Measurements from ENCODE around the gene RAB27A. TPM values are rescaled to one million over a fixed set of nuclear protein-coding genes. Genes with fewer than 3 reads are reported as not detected.
"Not testable (repeated sequence)": the region's sequence is repeated elsewhere in the genome, so short reads cannot be mapped to it uniquely, and the experiment has no call there.

Gene RAB27A
- total RNA-seq, 1 donor from 2014 or later, result 7.6 TPM

DNA sequence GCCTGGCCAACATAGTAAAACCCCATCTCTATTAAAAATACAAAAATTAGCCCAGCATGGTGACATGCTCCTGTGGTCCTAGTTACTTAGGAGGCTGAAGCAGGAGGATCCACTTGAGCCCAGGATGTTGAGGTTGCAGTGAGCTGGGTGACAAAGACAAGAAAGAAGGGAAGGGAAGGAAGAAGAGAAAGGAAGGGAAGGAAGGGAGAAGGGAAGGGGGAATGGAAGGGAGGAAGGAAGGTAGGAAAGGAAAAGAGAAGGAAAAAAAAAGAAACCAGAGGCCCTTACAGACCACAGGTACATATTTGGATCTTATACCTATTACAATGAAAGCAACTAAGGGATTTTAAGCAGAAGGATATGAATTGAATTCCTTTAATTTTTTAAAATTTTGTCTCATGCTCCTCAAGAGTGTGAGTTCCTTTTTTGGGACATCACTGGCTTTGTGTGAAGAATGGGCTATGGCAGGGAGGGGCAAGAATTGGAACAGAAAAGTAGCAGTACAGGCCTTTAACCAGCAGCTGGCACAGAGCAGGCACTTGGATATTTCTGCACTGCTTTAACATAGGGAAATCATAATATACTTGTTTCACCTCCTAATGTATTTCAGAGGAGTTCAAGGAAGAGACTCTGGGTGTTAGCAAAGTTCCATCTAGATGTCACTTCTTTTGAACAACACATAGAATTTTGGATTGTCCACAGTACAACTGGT, 7.9 kb downstream of the RAB27A start:
- no peak for DNase-seq

- DNase-seq, result not testable (repeated sequence)
Observed at GRCh38 chr15:55280589-55280988, 9.0 kb downstream of the RAB27A start.

DNA sequence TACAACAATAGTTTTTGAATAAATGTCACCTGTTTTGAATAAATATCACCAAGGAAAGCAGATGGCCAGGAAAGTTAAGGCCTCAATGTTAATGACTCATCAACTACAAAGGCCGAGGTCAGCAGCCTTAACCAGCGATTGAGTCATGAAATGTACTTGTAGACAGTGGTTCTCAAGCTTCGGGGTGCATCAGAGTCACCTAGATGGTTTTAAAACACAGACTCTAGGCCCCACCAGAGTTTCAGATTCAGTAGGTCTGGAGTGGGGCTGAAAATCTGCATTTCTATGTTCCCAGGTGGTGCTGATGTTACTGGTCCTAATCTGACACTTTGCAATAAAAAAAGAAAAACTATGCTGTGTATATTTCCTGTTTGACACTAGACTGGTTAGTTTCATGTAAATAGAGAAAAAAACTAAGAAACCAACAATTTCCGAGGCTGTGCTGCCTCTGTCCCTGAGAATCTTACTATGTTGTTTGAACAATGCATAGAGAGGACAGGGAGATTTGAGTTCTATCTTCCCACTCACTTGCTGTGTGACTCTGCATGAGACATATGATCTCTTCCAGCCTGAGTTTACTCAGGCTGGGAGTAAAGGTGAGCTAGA, 9.8 kb downstream of the RAB27A start:
- no peak for DNase-seq

DNA sequence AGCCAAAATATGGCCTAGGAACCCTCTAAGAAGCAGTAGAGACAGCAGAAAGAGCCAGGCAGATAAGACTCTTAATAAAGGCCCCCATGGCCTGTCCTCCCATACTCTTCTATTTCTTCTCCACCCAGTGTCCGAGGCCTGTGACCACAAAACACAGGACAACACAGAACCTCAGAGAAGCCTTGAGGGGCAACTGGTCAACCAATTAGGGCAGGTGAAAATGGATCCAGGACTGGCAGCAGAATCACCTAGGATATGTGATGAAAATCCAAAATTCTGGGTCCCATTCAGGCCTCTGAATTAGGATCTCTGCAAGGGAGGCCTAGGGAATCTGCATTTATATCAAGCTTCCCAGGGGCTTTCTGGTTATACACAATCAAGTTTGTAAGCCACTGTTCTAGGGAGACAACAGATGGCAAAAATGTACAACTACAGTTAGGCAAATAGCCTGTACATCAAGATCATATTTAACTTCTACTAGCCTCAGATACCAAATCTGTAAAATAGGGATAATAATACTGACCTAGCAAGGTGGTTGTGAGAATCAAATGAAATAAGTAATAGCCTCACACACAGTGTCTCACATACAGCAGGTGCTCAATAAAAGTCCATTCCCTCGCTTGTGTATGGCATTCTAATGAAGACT, 10.4 kb downstream of the RAB27A start:
- no peak for DNase-seq

DNA sequence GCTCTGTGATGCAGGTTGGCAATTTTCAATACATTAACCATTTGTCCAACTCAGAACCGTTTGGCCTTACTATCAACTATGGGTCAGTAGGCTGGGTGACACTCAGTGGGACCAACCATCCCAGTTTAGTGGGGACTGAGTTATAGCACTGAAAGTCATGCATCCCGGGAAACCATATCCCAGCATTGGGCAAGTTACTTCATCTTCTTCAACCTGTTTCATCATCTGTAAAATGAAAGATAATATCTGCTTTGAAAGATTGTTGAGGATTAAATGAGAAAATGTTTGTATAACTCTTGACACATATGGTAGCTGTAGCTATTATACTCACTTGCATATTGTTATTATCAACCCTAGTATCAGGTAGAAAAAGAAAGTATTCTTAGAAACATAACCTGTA, 11.9 kb downstream of the RAB27A start:
- no peak for DNase-seq

DNA sequence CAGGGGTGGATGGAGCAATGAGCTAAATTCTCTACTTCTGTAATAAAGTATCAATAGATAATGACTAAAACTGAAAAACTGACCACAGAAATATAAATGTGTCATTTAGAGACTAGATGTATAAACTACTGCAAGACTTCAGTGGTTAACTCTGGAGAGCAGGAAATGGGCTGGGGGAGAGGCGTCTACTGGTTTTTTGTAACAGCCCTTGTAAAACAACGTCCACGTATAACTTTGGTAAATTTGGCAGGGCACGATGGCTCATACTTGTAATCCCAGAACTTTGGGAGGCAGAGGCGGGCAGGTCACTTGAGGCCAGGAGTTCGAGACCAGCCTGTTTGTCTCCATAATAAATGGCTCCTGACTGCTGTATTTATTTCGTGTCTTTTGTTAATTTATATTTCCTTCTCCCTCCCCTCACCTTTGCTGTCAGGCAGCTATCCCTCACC, 12.5 kb downstream of the RAB27A start:
- no peak for DNase-seq

DNA sequence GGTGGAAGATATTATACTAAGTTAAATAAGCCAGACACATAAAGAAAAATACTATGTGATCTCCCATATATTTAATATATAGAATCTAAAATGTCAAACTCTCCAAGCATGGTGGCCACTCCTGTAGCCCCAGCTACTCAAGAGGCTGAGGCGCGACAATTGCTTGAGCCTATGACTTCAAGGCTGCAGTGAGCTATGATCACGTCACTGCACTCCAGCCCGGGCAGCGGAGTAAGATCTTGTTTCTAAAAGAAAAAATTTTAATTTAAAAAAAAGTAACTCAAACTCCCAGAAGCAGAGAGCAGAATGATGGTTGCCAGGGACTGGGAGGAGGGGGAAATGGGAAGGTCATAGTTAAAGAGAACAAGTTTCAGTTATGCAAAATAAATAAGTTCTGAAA, 13.3 kb downstream of the RAB27A start:
- no peak for DNase-seq

GRCh38 chr15:55270291-55270690, 19.3 kb downstream of the RAB27A start:
- DNase-seq, result no peak

- DNase-seq, result no peak
Observed at GRCh38 chr15:55268176-55268695, 21.4 kb downstream of the RAB27A start.

DNA sequence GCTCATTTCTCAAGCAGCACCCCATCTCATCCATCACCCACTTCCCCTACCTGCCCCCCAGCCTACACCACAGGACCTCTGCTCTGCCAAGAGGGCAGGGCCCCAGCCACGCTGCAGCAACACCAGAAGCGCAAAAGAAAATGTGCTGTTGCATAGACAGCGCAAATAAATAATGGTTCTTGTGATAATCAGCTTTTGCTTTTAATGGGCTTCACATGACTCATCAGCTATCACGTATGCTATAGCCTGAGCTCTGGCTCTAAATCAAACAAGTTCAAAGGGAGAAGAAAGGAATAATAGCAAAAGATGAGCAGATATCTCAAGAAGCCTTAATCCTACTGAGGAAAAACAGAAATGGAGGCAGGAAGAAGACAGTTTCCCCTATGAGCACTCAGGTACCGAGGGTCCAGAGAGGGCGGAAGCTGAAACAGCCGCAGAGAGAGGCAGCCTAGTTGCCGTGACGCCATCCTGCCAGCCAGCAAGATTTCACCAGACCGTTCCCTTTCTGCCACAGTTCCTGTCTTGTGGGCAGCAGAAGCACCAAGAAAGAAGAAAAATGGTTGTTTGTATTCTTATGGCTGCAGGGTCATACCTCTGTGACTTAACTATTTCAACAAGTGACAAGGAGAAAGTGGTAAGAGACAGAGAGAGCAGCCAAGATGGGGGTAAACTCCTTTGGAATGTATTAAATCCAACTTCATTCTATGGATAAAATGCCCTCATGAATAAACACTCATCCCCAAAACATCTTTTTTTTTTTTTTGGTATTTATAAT, 22.0 kb downstream of the RAB27A start:
- no peak for DNase-seq

- DNase-seq, result no peak
Observed at GRCh38 chr15:55266547-55266946, 23.1 kb downstream of the RAB27A start.

DNA sequence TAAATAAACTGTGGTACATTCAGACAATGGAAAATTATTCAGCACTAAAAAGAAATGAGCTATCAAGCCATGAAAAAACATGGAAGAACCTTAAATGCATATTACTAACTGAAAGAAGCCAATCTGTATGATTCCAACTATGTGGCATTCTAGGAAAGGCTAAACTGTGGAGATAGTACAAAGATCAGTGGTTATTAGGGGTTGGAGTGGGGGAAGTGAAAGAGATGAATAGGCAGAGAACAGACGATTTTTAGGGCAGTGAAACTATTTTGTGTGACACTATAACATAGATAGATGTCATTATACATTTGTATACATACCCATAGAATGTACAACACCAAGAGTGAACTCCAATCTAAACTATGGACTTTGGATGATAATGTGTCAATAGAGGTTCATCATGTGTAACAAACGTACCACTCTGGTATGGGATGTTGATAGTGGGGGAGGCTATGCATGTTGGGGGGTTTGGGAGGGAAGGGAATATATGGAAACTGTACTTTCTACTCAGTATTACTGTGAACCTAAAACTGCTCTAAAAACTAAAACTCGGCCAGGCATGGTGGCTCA, 29.0 kb downstream of the RAB27A start:
- DNase-seq, result no peak

GRCh38 chr15:55257938-55258337, 31.7 kb downstream of the RAB27A start:
- DNase-seq, result no peak

DNA sequence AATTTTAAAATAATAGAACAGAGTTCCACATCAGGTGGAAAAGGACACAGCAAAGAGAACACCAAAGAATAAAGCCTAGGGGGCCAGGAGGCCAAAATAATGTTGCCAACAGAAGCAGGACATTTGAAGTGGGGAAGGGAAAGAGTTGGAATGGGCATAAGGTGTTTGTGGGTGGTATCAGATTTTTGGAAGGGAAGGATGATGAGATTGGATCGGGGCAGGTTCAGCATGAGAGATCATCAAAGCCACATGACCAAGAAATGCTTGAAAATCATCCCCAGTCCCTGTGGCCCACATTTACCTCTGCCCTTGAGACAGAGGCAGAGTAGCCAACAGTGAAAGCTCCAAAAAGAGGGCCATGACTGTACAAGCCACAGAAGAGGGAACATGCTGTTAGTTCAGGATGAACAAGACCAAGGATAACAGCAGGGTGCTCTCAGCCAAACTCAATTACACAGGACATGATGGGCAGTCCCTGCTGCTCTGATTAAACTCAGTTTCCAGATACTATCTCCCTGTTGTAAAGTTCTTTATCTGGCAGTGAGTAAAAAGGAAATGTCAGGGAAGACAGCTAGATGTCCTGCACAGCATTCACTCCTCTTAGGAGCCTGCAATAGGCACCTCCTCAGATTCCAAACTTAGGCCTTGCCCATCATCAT, 32.5 kb downstream of the RAB27A start:
- DNase-seq, result no peak

- no peak for DNase-seq
Observed at GRCh38 chr15:55256281-55257011, 33.2 kb downstream of the RAB27A start.

DNA sequence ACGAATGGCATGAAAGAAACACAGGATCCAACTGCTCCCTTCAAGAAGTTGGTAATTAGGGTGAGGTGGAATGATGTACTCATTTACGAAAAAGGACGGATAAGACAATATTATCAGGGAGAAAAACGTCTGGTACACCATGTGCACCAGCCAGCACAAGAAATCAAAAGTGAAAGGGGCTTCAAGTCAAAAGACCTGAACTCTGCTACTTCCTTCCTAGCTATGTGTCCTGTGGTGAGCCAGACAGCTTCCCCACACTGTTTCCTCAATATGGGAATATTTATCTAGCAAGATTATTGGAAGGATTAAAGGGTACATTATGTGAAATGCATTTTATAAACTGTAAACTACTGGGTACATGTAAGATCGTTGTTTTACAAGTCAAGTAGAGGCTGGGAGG, 33.9 kb downstream of the RAB27A start:
- DNase-seq, result no peak

DNA sequence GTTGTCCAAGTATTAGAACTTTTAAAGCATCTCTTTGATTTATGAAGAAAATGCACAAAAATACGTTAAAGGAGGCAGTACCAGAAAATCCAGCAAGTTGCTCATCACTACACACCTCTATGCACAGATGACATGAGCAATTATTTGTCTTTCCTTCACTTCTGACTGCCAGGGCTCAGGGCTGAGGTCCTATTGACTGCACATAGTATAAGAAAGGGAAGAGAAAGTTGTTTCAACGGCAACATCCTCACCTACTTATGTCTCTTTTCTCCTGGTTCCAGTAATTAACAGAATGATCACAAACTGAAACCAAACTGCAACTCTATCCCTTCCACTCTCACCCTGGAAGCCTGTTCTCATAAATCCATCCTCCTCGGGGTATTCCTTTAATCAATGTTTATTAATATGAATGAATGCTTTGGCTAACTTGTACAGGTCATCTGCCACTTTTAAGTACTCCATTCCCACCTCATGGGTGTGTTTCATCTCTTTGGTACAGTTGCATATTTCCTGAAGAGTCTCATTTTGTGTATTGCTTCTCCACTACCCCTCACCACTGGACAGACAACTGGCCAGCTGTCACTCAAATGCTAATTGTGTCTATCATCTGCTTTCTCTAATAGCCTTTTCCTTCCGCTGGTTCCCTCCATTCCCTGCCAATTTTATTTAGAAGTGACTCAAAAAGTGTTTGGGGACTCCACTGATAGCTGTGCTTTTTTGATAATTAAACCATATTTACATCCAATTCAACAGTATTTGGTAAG, 34.5 kb downstream of the RAB27A start:
- DNase-seq, result no peak

GRCh38 chr15:55253580-55253979, 36.0 kb downstream of the RAB27A start:
- no peak for DNase-seq

DNA sequence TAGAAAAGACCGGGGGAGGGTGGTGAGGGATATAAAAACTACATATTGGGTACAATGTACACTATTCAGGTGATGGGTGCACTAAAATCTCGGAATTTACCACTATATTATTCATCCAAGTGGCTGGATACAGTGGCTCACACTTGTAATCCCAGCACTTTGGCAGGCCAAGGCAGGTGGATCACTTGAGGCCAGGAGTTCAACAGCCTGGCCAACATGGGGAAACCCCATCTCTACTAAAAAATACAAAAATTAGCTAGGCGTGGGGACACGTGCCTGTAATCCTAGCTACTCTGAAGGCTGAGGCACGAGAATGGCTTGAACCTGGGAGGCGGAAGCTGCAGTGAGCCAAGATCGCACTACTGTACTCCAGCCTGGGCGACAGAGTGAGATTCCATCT, 37.4 kb downstream of the RAB27A start:
- DNase-seq, result not testable (repeated sequence)

GRCh38 chr15:55250941-55251340, 38.7 kb downstream of the RAB27A start:
- no peak for DNase-seq
